Endothelial cell (in vitro differentiated cells): ENCODE data around the gene ARHGAP8. TPM values are rescaled to one million over a fixed set of nuclear protein-coding genes. Genes with fewer than 3 reads are reported as not detected.

Experiments used
- DNase-seq: peaks from one replicate; pipeline ENCODE4 v3.0.0; 2021; ENCODE audit warnings: low spot score
- H3K27ac Mint-ChIP-seq: one replicate; pipeline ENCODE4 v1.8.0; 2021; ENCODE audit warnings: mixed read lengths, inconsistent platforms; ENCODE audit not compliant: unreplicated experiment
- H3K27me3 Mint-ChIP-seq: one replicate; pipeline ENCODE4 v1.8.0; 2021; ENCODE audit warnings: mild to moderate bottlenecking, moderate library complexity, mixed read lengths, inconsistent platforms; ENCODE audit not compliant: unreplicated experiment
- H3K36me3 Mint-ChIP-seq: one replicate; pipeline ENCODE4 v1.8.0; 2021; ENCODE audit warnings: mild to moderate bottlenecking, low read depth, mixed read lengths, inconsistent platforms; ENCODE audit not compliant: unreplicated experiment
- H3K4me1 Mint-ChIP-seq: one replicate; pipeline ENCODE4 v1.8.0; 2021; ENCODE audit warnings: mild to moderate bottlenecking, mixed read lengths, inconsistent platforms; ENCODE audit not compliant: unreplicated experiment
- H3K4me3 Mint-ChIP-seq: one replicate; pipeline ENCODE4 v1.8.0; 2021; ENCODE audit warnings: mild to moderate bottlenecking, mixed read lengths, inconsistent platforms; ENCODE audit not compliant: unreplicated experiment
- H3K9me3 Mint-ChIP-seq: one replicate; pipeline ENCODE4 v1.8.0; 2021; ENCODE audit warnings: mixed read lengths, inconsistent platforms; ENCODE audit not compliant: unreplicated experiment
- total RNA-seq: library from RNA; stranded (reverse); fragmentation: NEBNext Ultra II Directional; extraction: Animal tissue kit (Norgen Biotek cat#: 25700); gene quantifications from one replicate; pipeline ENCODE4 v1.2.1, GENCODE V29; 2021; ENCODE audit not compliant: unreplicated experiment
- TF ChIP-seq, protein P1 (sequence below): fragments of 200-600 bp; sonication (generic); IDR thresholded peaks from one replicate; pipeline ENCODE4 v1.5.0; 2021; ENCODE audit warnings: antibody characterized with exemption; ENCODE audit not compliant: unreplicated experiment

The ARHGAP8 gene
- total RNA-seq, 1 donor from 2014 or later: 0.80 TPM

DNA sequence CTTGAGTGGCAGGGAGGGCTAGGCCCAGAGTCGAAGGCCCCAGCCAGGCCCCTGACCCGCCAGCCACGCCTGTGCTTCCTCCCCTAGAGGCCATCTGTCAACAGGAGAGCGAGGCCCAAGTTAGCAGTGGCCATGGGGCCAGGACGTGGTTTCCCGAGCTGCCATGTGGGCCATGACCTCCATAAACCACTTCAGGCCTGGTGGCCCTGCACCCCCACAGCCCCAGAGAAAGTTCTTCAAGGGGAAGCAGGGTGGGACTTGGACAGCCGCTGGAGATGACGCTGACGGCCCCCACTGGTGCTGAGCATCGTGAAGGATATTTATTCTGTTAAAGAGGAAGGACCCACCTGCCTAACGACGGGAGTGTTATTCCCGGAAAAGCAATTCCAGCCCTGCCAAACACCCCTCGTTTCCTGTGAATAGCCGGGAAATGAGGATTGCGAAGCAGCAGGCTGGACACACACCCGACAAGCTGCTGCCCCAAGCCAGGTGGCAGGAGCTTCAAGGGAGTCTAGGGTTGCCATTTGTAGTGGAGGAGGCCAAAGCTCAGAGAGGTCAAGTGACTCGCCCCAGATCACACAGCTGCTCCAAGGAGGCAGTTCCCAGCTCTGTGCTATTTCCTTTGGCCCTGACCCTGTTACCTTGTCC lies 37.5 kb upstream of the ARHGAP8 start:
- no peak overlapping the region for H3K4me3 Mint-ChIP-seq
- TF ChIP-seq, protein P1, sequence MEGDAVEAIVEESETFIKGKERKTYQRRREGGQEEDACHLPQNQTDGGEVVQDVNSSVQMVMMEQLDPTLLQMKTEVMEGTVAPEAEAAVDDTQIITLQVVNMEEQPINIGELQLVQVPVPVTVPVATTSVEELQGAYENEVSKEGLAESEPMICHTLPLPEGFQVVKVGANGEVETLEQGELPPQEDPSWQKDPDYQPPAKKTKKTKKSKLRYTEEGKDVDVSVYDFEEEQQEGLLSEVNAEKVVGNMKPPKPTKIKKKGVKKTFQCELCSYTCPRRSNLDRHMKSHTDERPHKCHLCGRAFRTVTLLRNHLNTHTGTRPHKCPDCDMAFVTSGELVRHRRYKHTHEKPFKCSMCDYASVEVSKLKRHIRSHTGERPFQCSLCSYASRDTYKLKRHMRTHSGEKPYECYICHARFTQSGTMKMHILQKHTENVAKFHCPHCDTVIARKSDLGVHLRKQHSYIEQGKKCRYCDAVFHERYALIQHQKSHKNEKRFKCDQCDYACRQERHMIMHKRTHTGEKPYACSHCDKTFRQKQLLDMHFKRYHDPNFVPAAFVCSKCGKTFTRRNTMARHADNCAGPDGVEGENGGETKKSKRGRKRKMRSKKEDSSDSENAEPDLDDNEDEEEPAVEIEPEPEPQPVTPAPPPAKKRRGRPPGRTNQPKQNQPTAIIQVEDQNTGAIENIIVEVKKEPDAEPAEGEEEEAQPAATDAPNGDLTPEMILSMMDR: no peak
- H3K4me1 Mint-ChIP-seq: no peaks in the 10 kb centered on the region
- DNase-seq: no peak
- peaks cover 6% of the 10 kb centered on the region for H3K36me3 Mint-ChIP-seq
- no peaks in the 10 kb centered on the region for H3K9me3 Mint-ChIP-seq
- H3K27me3 Mint-ChIP-seq: no peaks in the 10 kb centered on the region
- no peak overlapping the region for H3K27ac Mint-ChIP-seq

DNA sequence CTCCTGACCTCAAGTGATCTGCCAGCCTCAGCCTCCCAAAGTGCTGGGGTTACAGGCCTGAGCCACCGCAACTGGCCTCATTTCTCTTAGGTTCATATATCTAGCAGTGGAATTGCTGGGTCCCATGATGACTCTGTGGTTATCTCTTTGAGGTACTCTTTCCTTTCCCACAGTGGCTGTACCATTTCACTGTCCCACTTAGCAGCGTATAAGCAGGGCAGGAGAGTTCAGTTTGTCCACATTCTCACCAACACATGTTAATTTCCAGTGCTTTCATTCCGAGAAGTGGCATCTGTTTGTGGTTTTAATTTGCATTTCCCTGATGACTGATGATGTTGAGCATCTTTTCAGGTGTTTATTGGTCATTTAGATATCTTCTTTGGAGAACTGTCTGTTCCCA lies 34.0 kb upstream of the ARHGAP8 start:
- Mint-ChIP-seq H3K27me3 (no peaks in the 10 kb centered on the region), H3K27ac (no peak overlapping the region), H3K4me3 (no peak overlapping the region), H3K9me3 (no peaks in the 10 kb centered on the region), H3K4me1 (no peaks in the 10 kb centered on the region), H3K36me3 (peaks cover 6% of the 10 kb centered on the region)
- DNase-seq: no peak
- TF ChIP-seq, protein P1: no peak

DNA sequence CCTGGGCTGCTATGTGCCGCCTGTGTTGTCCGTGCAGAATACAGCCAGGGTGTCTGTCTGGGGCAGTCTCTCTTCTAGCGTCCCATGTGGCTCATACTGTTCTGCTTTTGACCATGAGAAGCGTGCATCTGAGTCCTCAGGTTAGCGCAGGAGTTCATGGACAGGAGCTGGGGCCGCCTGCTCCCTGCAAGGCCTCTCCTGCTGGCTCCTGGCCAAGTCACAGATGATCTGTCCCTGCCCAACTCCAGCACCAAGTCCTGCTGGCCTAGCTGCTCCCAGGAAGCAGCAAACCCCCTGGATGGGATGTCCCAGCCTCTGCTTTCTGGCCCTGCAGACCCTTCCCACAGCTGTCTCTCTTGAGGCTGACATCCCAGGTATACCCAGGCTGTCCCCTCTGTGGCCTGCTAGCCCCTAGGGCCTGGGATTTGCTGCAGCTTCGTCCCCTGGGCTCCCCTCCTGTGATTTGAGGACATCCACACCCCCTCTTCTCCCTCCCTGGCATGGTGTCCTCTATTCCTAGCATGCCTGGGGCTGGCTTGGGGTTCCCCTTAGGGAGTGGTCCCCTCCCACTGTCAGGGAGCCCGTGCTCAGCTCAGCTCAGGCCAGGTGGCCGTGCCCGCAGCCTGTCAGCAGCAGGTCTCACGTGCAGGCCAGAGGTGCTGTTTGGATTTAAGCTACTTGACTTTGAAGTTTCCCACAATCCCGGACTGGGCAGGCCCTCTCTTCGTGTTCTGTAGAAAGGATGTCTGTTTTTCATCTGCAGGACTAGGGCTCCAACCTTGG lies 32.6 kb upstream of the ARHGAP8 start:
- Mint-ChIP-seq H3K36me3 (peaks cover 6% of the 10 kb centered on the region), H3K27me3 (no peaks in the 10 kb centered on the region), H3K27ac (no peak overlapping the region), H3K4me1 (no peaks in the 10 kb centered on the region), H3K4me3 (no peak overlapping the region), H3K9me3 (no peaks in the 10 kb centered on the region)
- TF ChIP-seq, protein P1: no peak
- DNase-seq: no peak

DNA sequence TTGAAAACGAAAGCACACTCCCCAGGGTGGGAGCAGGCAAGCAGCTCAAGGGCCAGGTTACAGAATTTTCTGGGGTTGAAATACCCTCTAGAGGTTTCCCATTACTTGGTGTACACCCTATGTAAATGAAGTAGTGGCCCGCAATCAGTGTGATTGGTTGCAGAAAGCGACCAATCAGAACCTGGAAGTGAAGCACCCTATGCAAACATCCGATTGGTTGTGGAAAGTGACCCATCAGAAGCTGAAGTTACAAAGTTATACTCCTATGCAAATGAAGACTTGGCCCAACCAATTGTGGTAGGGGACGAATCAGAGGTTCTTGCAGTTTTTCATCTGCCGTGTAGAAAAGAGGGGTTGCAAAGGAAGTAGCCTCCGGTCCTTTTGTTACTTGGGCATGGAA lies 31.2 kb upstream of the ARHGAP8 start:
- no peak for DNase-seq
- H3K36me3 Mint-ChIP-seq: peaks cover 6% of the 10 kb centered on the region
- H3K27me3 Mint-ChIP-seq: no peaks in the 10 kb centered on the region
- no peaks in the 10 kb centered on the region for H3K9me3 Mint-ChIP-seq
- no peaks in the 10 kb centered on the region for H3K4me1 Mint-ChIP-seq
- TF ChIP-seq, protein P1: no peak
- H3K4me3 Mint-ChIP-seq: no peak overlapping the region
- H3K27ac Mint-ChIP-seq: no peak overlapping the region

DNA sequence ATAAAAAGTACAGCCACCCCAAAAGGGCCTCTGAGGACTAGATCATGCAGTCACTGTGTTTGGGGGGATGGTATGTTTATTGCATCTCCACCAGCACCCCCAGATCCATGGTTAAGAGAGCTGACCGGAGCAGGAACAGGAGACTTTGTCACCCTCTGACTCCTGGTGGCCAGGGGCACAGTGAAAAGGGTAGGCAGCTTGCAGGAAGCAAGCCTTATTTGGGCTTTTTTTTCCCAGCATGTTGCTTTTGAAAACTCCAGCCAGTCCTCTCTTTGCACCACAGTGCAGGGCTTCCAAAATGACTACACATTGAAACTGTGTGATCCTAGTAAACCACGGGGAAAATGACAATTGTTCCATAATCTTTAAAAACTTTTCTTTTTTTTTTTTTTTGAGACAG lies 29.8 kb upstream of the ARHGAP8 start:
- Mint-ChIP-seq H3K4me1 (no peaks in the 10 kb centered on the region), H3K36me3 (peaks cover 6% of the 10 kb centered on the region), H3K27me3 (no peaks in the 10 kb centered on the region), H3K4me3 (no peak overlapping the region), H3K27ac (no peak overlapping the region), H3K9me3 (no peaks in the 10 kb centered on the region)
- no peak for DNase-seq
- TF ChIP-seq, protein P1: no peak
